ENCODE data around the gene PPP1R27.

DNA sequence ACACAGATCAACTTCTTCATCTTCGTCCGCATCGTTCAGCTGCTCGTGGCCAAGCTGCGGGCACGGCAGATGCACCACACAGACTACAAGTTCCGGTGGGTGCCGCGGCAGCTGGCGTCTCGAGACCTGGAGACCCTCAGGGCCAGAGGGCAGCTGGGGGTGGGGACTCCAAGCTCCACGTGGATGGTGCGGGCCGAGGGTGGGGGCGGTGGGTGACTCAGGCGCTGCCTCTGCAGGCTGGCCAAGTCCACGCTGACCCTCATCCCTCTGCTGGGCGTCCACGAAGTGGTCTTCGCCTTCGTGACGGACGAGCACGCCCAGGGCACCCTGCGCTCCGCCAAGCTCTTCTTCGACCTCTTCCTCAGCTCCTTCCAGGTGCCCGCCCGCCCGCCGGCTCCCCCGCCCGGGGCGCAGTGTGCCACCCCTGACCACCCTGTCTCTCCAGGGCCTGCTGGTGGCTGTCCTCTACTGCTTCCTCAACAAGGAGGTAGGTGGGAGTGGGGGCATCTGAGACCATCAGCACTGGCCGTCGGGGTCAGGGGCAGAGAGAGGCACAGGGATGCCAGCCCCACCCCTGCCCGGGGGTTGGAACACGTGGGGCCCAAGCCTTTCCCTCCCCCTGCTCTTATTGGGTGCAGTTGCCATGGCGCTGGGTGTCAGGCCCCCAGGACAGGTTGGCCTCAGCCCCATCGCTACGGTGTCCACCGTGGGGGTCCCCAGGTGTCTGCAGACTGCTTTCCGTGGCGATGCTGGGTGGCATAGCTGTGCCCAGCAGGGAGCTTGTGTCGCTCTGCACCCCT, 22.1 kb downstream of the PPP1R27 start:
- no peak for TF ChIP-seq POLR2A (IDR thresholded peaks at IDR 0.05; ENCODE audit: low read length)
- no peak for TF ChIP-seq GATA1 (IDR thresholded peaks at IDR 0.05; ENCODE audit: low read depth, low read length)
